H9 (cell line): ENCODE measurements around the gene CCDC192. TPM values are rescaled to one million over a fixed set of nuclear protein-coding genes. Genes with fewer than 3 reads are reported as not detected.

Experiments
- DNase-seq: peaks from one replicate; pipeline ENCODE4 v3.0.0-alpha.2; 2017
- H2AFZ ChIP-seq: one replicate; pipeline ENCODE4 v1.6.1; 2013; ENCODE audit warnings: mild to moderate bottlenecking, low read length, control low read depth, moderate library complexity
- H2AK5ac ChIP-seq: 2 replicates; pipeline ENCODE4 v1.6.1; 2013; ENCODE audit warnings: low read length, control low read depth, mixed read lengths; ENCODE audit not compliant: insufficient read length
- H2BK120ac ChIP-seq: one replicate; pipeline ENCODE4 v1.6.1; 2013; ENCODE audit warnings: low read depth, mild to moderate bottlenecking, low read length, control low read depth, inconsistent platforms; ENCODE audit not compliant: poor library complexity, severe bottlenecking
- H2BK12ac ChIP-seq: 2 replicates; pipeline ENCODE4 v1.6.1; 2013; ENCODE audit warnings: low read length, control low read depth, mixed read lengths, low read depth; ENCODE audit not compliant: insufficient read length
- H2BK15ac ChIP-seq: 2 replicates; pipeline ENCODE4 v1.6.1; 2013; ENCODE audit warnings: low read depth, low read length, control low read depth
- H2BK20ac ChIP-seq: one replicate; pipeline ENCODE4 v1.6.1; 2013; ENCODE audit warnings: low read depth, mild to moderate bottlenecking, low read length, control low read depth, inconsistent platforms; ENCODE audit not compliant: poor library complexity, severe bottlenecking
- H2BK5ac ChIP-seq: 2 replicates; pipeline ENCODE4 v1.6.1; 2013; ENCODE audit warnings: low read length, control low read depth, mixed read lengths; ENCODE audit not compliant: insufficient read length
- H3K14ac ChIP-seq: 2 replicates; pipeline ENCODE4 v1.6.1; 2013; ENCODE audit warnings: low read length, control low read depth; ENCODE audit not compliant: insufficient read depth
- H3K18ac ChIP-seq: 2 replicates; pipeline ENCODE4 v1.6.1; 2013; ENCODE audit warnings: low read depth, mild to moderate bottlenecking, mixed read lengths, low read length, control low read depth; ENCODE audit not compliant: insufficient read length
- H3K23ac ChIP-seq: 2 replicates; pipeline ENCODE4 v1.6.1; 2013; ENCODE audit warnings: low read length, control low read depth, mixed read lengths, low read depth; ENCODE audit not compliant: insufficient read length
- H3K23me2 ChIP-seq: 2 replicates; pipeline ENCODE4 v1.6.1; 2013; ENCODE audit warnings: low read depth, mild to moderate bottlenecking, mixed read lengths, low read length, control low read depth; ENCODE audit not compliant: insufficient read length, poor library complexity, severe bottlenecking
- H3K27ac ChIP-seq: 2 replicates; pipeline ENCODE4 v1.5.1; 2013; ENCODE audit warnings: low read length, control low read depth, mixed read lengths, low read depth; ENCODE audit not compliant: insufficient read length
- H3K27me3 ChIP-seq: 2 replicates; pipeline ENCODE4 v1.6.1; 2013; ENCODE audit warnings: low read length, control low read depth, inconsistent platforms; ENCODE audit not compliant: insufficient read depth
- H3K4ac ChIP-seq: 2 replicates; pipeline ENCODE4 v1.6.1; 2013; ENCODE audit warnings: low read depth, mild to moderate bottlenecking, control low read depth, inconsistent platforms, low read length, moderate library complexity
- H3K4me1 ChIP-seq: 2 replicates; pipeline ENCODE4 v1.6.1; 2013; ENCODE audit warnings: low read length, control low read depth, inconsistent platforms; ENCODE audit not compliant: insufficient read depth
- H3K4me2 ChIP-seq: 2 replicates; pipeline ENCODE4 v1.6.1; 2013; ENCODE audit warnings: low read length, control low read depth, mixed read lengths; ENCODE audit not compliant: insufficient read length, insufficient read depth
- H3K56ac ChIP-seq: 2 replicates; pipeline ENCODE4 v1.6.1; 2013; ENCODE audit warnings: low read depth, mild to moderate bottlenecking, mixed read lengths, low read length, control low read depth; ENCODE audit not compliant: insufficient read length
- H3K79me1 ChIP-seq: 2 replicates; pipeline ENCODE4 v1.6.1; 2013; ENCODE audit warnings: low read depth, mild to moderate bottlenecking, moderate library complexity, low read length, control low read depth, inconsistent platforms; ENCODE audit not compliant: insufficient read depth, poor library complexity, severe bottlenecking
- H3K79me2 ChIP-seq: 2 replicates; pipeline ENCODE4 v1.6.1; 2013; ENCODE audit warnings: low read length, control low read depth, inconsistent platforms; ENCODE audit not compliant: insufficient read depth
- H3K9ac ChIP-seq: 2 replicates; pipeline ENCODE4 v1.6.1; 2013; ENCODE audit warnings: low read length, control low read depth, mixed read lengths; ENCODE audit not compliant: insufficient read length; ENCODE audit errors: extremely low read depth
- H3K9me3 ChIP-seq: one replicate; pipeline ENCODE4 v1.6.1; 2013; ENCODE audit warnings: low read depth, low read length, inconsistent platforms; ENCODE audit not compliant: control insufficient read depth
- H3T11ph ChIP-seq: one replicate; pipeline ENCODE4 v1.6.1; 2013; ENCODE audit warnings: mild to moderate bottlenecking, low read length, control low read depth, inconsistent platforms
- H4K20me1 ChIP-seq: one replicate; pipeline ENCODE4 v1.6.1; 2013; ENCODE audit not compliant: control insufficient read depth, insufficient read length, insufficient read depth
- H4K5ac ChIP-seq: 2 replicates; pipeline ENCODE4 v1.6.1; 2013; ENCODE audit warnings: low read depth, mild to moderate bottlenecking, mixed read lengths, low read length, control low read depth; ENCODE audit not compliant: insufficient read length
- H4K8ac ChIP-seq: replicated peaks from 2 replicates; pipeline ENCODE4 v1.6.1; 2013; ENCODE audit warnings: low read length, control low read depth, mixed read lengths, low read depth; ENCODE audit not compliant: insufficient read length
- H4K91ac ChIP-seq: 2 replicates; pipeline ENCODE4 v1.6.1; 2013; ENCODE audit warnings: low read depth, mild to moderate bottlenecking, moderate library complexity, mixed read lengths, low read length, control low read depth; ENCODE audit not compliant: insufficient read length
- H3K27ac Mint-ChIP-seq, 3 experiments: 2 replicates in 2 of 3; 3 replicates in 1 of 3; pipeline ENCODE4 v1.8.0; 2020 to 2021; ENCODE audit warnings: mixed read lengths in 3 of 3, mild to moderate bottlenecking in 1 of 3, moderate library complexity in 1 of 3
- H3K27me3 Mint-ChIP-seq: 2 replicates; pipeline ENCODE4 v1.8.0; 2021; ENCODE audit warnings: low read depth, mild to moderate bottlenecking, moderate library complexity, mixed read lengths
- H3K36me3 Mint-ChIP-seq, 3 experiments: 2 replicates in 2 of 3; 3 replicates in 1 of 3; pipeline ENCODE4 v1.8.0; 2020 to 2021; ENCODE audit warnings: low read depth in 3 of 3, mixed read lengths in 3 of 3; ENCODE audit not compliant: insufficient read depth in 1 of 3
- H3K4me1 Mint-ChIP-seq, 2 experiments: 2 replicates each; pipeline ENCODE4 v1.8.0; 2020; ENCODE audit warnings: mixed read lengths in 2 of 2
- H3K4me3 Mint-ChIP-seq, 2 experiments: 2 replicates in 1 of 2; 3 replicates in 1 of 2; pipeline ENCODE4 v1.8.0; 2020 to 2021; ENCODE audit warnings: mild to moderate bottlenecking in 2 of 2, mixed read lengths in 2 of 2, moderate library complexity in 1 of 2
- H3K9me3 Mint-ChIP-seq, 2 experiments: 2 replicates in 1 of 2; 3 replicates in 1 of 2; pipeline ENCODE4 v1.8.0; 2020; ENCODE audit warnings: mild to moderate bottlenecking in 2 of 2, mixed read lengths in 2 of 2, moderate library complexity in 1 of 2
- CTCF ChIP-seq: fragments of 200-600 bp; sonication (generic); conservative IDR thresholded peaks from 3 replicates; pipeline ENCODE4 v1.8.0; 2021; ENCODE audit warnings: antibody characterized with exemption, mild to moderate bottlenecking
- WGBS: extraction: QIAGEN DNeasy Blood & Tissue Kit; methylation state at CpG from one replicate; pipeline ENCODE4 v1.1.7; 2013; ENCODE audit warnings: missing lambda C conversion rate, low lambda C conversion rate, mixed read lengths; ENCODE audit not compliant: insufficient read length; ENCODE audit errors: extremely low coverage; 5-methylcytosine and 5-hydroxymethylcytosine counted together
- total RNA-seq: library from RNA; stranded (reverse); gene quantifications from 2 replicates; pipeline ENCODE4 v1.2.1, GENCODE V29; 2021

Gene CCDC192
- total RNA-seq, 1 experiment from 2014 or later = not detected

- no peaks in the 10 kb centered on the region for H3K27me3 ChIP-seq
- H3K4me1 Mint-ChIP-seq = no peaks in the 10 kb centered on the region
- H3K23me2 ChIP-seq = no peaks in the 10 kb centered on the region
- no peaks in the 10 kb centered on the region for H3K79me2 ChIP-seq
- H3K27me3 Mint-ChIP-seq = no peaks in the 10 kb centered on the region
- H2AFZ ChIP-seq = no peak overlapping the region
- H3K4me1 ChIP-seq = no peaks in the 10 kb centered on the region
- H2BK5ac ChIP-seq = no peak overlapping the region
- H3K4me2 ChIP-seq = no peak overlapping the region
- no peak for TF ChIP-seq CTCF
- no peak overlapping the region for H4K91ac ChIP-seq
- H3K9me3 Mint-ChIP-seq = no peaks in the 10 kb centered on the region; a peak in 1 of 5 replicates
- no peak overlapping the region for H3K14ac ChIP-seq
- no peak overlapping the region for H3K27ac Mint-ChIP-seq
- no peak overlapping the region for H2AK5ac ChIP-seq
- H3K36me3 Mint-ChIP-seq = no peaks in the 10 kb centered on the region; a peak in 1 of 7 replicates
- no peak overlapping the region for H2BK120ac ChIP-seq
- H3K18ac ChIP-seq = no peak overlapping the region
- H3K9me3 ChIP-seq = no peaks in the 10 kb centered on the region
- no peak overlapping the region for H3T11ph ChIP-seq
- WGBS = no CpG with 5 or more reads among the region's 1 CpG
- no peaks in the 10 kb centered on the region for H3K79me1 ChIP-seq
- no peak for DNase-seq
- H2BK15ac ChIP-seq = no peak overlapping the region
- no peak overlapping the region for H4K8ac ChIP-seq
- H3K4ac ChIP-seq = no peak overlapping the region
- H4K20me1 ChIP-seq = no peaks in the 10 kb centered on the region
- no peak overlapping the region for H2BK12ac ChIP-seq
- no peak overlapping the region for H3K27ac ChIP-seq
- no peak overlapping the region for H3K23ac ChIP-seq
- H3K4me3 Mint-ChIP-seq = no peak overlapping the region
- no peak overlapping the region for H4K5ac ChIP-seq
- H3K56ac ChIP-seq = no peak overlapping the region
- no peak overlapping the region for H3K9ac ChIP-seq
- no peak overlapping the region for H2BK20ac ChIP-seq
Measured at GRCh38 chr5:127909821-127910220, 206.6 kb downstream of the CCDC192 start.
